Motor neuron (in vitro differentiated cells): ENCODE data around the gene OGA. TPM values are rescaled to one million over a fixed set of nuclear protein-coding genes. Genes with fewer than 3 reads are reported as not detected.

ENCODE experiments used
- ATAC-seq, 8 experiments: fragments of 200-7000 bp; cut with Tn5 transposase; replicated peaks in 6 of 8; 2 replicates each; pipeline ENCODE4 v1.8.0; 2021; ENCODE audit warnings: mild to moderate bottlenecking in 8 of 8, moderate library complexity in 8 of 8
- H3K27ac ChIP-seq, 2 donors: fragments of 250-450 bp; sonication (Bioruptor Pico); 2 replicates each; pipeline ENCODE4 v1.9.0; 2021; ENCODE audit warnings: antibody characterized with exemption in 2 of 2, mild to moderate bottlenecking in 2 of 2, moderate library complexity in 1 of 2
- H3K4me1 ChIP-seq, 2 donors: fragments of 250-450 bp; sonication (Bioruptor Pico); replicated peaks in 1 of 2; 2 replicates each; pipeline ENCODE4 v1.6.1; 2021; ENCODE audit warnings: antibody characterized with exemption in 2 of 2, mild to moderate bottlenecking in 2 of 2, moderate library complexity in 1 of 2
- H3K4me3 ChIP-seq, 5 donors: fragments of 250-450 bp; sonication (Bioruptor Pico); 2 replicates each; pipeline ENCODE4 v1.9.0; 2021; ENCODE audit warnings: antibody characterized with exemption in 5 of 5, mild to moderate bottlenecking in 5 of 5, moderate library complexity in 4 of 5
- WGBS, 10 experiments: fragments of 450-650 bp; shearing (Covaris generic); methylation state at CpG; one replicate each; pipeline ENCODE4 v1.0.0; 2022; 5-methylcytosine and 5-hydroxymethylcytosine counted together
- in situ Hi-C, 9 experiments: fragments of 400-800 bp; cut with MboI; loops; one replicate each; pipeline ENCODE4 v1.15.0; 2021; ENCODE audit warnings: low sequenced_read_pairs in 9 of 9, low pct_unique_long_range_greater_than_20kb in 2 of 9; ENCODE audit not compliant: unreplicated experiment in 9 of 9
- total RNA-seq, 8 experiments: library from RNA; unstranded; fragments of 300-600 nt; gene quantifications; 2 replicates each; pipeline versions ENCODE4 v1.2.3 to v1.2.4, GENCODE V29; 2022

OGA gene
- total RNA-seq: 100 to 1,000 TPM in 7 of 8 experiments, 10 to 100 TPM in 1; 70.5 to 193 (median 171) TPM

GRCh38 chr10:101818119-101818871 lies at the start of gene OGA:
OGA (minus strand) TSS chr10:101818444; CDS start chr10:101818022, 422 bp downstream.
- peak within 1 kb of the TSS; percentile 76 to 94 (median 82) for H3K4me3 ChIP-seq
- 0% methylated on average over 1 to 13 of the region's 47 CpGs; no CpG with 5 or more reads in 3 of the 10 experiments for WGBS, 10 experiments
- in situ Hi-C loops: no loop called here
- peak; percentile 81 to 94 (median 92) for ATAC-seq
- peak within 1 kb of the TSS; percentile 97 to 98 for H3K27ac ChIP-seq
- peaks cover 11 to 13% of the 10 kb centered on the region in 2 donors for H3K4me1 ChIP-seq

- 20 to 100% (median 100%) methylated on average over 1 of the region's 1 CpG; no CpG with 5 or more reads in 1 of the 10 experiments for WGBS, 10 experiments
- H3K4me1 ChIP-seq: no peaks in the 10 kb centered on the region
- H3K27ac ChIP-seq: no peak overlapping the region
- H3K4me3 ChIP-seq: no peak overlapping the region
- ATAC-seq: peak in 1 of 8 experiments; percentile 35
- in situ Hi-C loops: no loop called here
Observed at GRCh38 chr10:101867931-101868330, 49.7 kb upstream of the OGA start.

- Histone ChIP-seq H3K27ac (no peak overlapping the region), H3K4me1 (no peaks in the 10 kb centered on the region), H3K4me3 (no peak overlapping the region)
- ATAC-seq: no peak
- in situ Hi-C loops: no loop called here
- WGBS, 10 experiments: 80 to 100% (median 100%) methylated on average over 1 to 2 of the region's 2 CpGs; no CpG with 5 or more reads in 1 of the 10 experiments
Observed at GRCh38 chr10:101859530-101859929, 41.3 kb upstream of the OGA start.

DNA sequence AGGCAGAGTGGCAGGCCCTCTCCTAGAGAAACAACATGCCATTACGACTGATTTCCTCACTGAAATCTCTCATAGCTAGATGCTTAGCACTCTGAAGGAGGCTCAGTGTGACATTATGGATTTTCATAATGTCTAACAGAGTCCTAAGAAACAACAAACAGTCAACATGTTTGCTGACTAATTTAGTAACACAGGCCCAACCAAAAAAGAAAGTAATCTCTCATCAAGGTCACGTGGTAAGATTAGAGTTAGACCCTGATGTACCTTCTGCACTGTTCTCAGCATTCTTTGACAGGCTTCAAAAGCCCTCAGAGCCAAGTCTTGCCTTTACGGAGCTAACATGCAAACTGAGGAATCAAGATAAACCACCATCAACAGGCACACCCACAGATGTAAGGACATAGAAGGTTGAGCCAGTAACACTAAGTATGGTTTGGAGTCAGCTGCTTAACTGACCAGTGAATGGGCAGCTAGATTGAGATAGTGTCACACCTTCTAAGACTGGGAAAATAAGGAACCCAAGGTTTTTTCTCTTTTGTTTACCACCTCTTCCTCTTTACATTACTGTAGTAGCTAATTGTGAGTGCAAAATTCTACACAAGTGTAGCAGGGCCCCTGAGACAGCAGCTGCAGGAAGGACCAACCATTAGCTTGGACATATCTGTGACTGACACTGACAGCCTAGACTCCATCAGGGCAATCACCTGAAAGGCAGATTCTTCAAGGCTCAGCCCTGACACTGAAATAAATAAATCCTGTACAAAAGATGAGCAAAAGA lies 40.7 kb upstream of the OGA start:
- H3K4me3 ChIP-seq: no peak overlapping the region
- in situ Hi-C loops: no loop called here
- H3K4me1 ChIP-seq: no peaks in the 10 kb centered on the region
- ATAC-seq: peak in 2 of 8 experiments; percentile 34 to 40
- 61 to 100% (median 90%) methylated on average over 1 to 3 of the region's 3 CpGs; no CpG with 5 or more reads in 3 of the 10 experiments for WGBS, 10 experiments
- H3K27ac ChIP-seq: no peak overlapping the region

- in situ Hi-C loops: no loop called here
- Histone ChIP-seq H3K27ac (no peak overlapping the region), H3K4me1 (no peaks in the 10 kb centered on the region), H3K4me3 (no peak overlapping the region)
- peak in 1 of 8 experiments; percentile 25 for ATAC-seq
- WGBS, 10 experiments: 43 to 100% (median 100%) methylated on average over 1 of the region's 1 CpG; no CpG with 5 or more reads in 7 of the 10 experiments
Observed at GRCh38 chr10:101857802-101858476, 39.7 kb upstream of the OGA start.

- Histone ChIP-seq H3K4me3 (no peak overlapping the region), H3K4me1 (no peaks in the 10 kb centered on the region), H3K27ac (no peak overlapping the region)
- in situ Hi-C loops: no loop called here
- peak in 2 of 8 experiments; percentile 77 to 85 for ATAC-seq
Observed at GRCh38 chr10:101856626-101857025, 38.4 kb upstream of the OGA start.

DNA sequence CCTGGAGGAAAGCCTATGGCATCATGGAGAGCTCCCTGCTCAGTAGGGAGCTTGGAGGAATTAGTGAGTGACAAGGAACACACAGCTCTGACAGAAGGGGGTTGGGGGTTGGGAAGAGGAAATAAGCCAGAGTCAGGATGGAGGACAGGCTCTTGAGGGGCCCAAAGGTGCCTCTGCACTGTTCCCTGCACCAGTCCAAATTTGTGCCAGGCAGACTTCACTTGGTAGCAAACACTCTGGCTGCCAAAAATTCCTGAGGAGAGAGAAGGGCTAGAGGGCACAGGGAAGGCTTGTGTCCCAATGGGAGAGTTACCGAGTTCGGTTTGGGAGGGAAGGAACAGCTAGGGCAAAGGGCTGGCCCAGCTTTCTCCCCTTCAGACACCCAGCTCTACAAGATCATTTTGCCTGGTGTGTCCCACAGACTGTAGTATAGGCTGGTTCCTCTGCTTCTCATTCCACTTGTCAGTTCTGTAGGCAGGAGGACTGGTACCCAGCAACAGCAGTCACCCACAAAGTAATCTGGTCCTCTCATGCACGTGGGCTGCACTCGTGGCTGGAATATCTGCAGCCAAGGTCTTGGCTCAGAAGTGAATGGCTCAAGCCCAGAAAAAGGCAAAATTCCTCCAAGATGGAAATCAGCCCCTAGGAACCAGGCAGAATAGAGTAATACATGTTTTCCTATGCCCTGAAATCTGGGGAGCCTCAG lies 33.3 kb upstream of the OGA start:
- 50 to 100% (median 85%) methylated on average over 1 to 2 of the region's 4 CpGs; no CpG with 5 or more reads in 6 of the 10 experiments for WGBS, 10 experiments
- ATAC-seq: no peak
- no peak overlapping the region for H3K27ac ChIP-seq
- no peaks in the 10 kb centered on the region for H3K4me1 ChIP-seq
- no peak overlapping the region for H3K4me3 ChIP-seq
- in situ Hi-C loops: no loop called here

- 70 to 100% (median 100%) methylated on average over 1 to 2 of the region's 3 CpGs; no CpG with 5 or more reads in 3 of the 10 experiments for WGBS, 10 experiments
- no peak for ATAC-seq
- Histone ChIP-seq H3K27ac (no peak overlapping the region), H3K4me1 (no peaks in the 10 kb centered on the region), H3K4me3 (no peak overlapping the region)
- in situ Hi-C loops: no loop called here
Observed at GRCh38 chr10:101850749-101851148, 32.5 kb upstream of the OGA start.

DNA sequence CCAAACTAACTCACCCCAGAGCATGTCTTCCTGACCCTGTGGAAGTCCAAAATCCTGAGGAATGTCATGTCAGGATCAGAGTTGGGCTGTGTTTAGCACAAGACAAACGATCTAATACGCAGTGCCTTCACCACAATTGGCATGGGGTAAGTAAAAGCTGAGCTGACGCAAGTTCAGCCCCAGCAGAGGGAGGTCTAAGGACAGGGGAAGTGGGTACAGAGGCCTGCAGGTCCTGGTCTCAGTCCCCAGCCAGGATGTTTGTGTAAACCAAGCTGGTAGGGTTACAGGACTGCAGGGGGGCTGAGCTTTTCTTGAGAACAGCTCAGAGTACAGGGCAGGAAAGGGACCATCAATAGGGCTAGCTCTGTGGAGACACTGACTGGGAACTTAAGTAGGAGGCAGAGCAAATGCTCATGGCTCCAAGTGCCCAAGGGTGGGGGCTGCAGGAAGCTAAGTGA lies 30.7 kb upstream of the OGA start:
- in situ Hi-C loops: loop anchor here in 4 of 9 experiments (25.0 kb wide), 1 partner anchor 163 kb away; no protein-coding TSS in a partner anchor

GRCh38 chr10:101848408-101848807 lies 30.2 kb upstream of the OGA start:
- Histone ChIP-seq H3K27ac (no peak overlapping the region), H3K4me1 (peaks cover 2 to 3% of the 10 kb centered on the region in 2 donors), H3K4me3 (no peak overlapping the region)
- no peak for ATAC-seq
- WGBS, 10 experiments: 0 to 94% (median 84%) methylated on average over 1 to 4 of the region's 4 CpGs; no CpG with 5 or more reads in 5 of the 10 experiments
- in situ Hi-C loops: loop anchor here in 4 of 9 experiments (25.0 kb wide), 1 partner anchor 164 kb away; no protein-coding TSS in a partner anchor

More for the DNA sequence above, 30.7 kb upstream of the OGA start:
- Histone ChIP-seq H3K4me1 (peaks cover 2% of the 10 kb centered on the region in 2 donors), H3K4me3 (no peak overlapping the region), H3K27ac (no peak overlapping the region)
- 66 to 82% (median 78%) methylated on average over 2 to 3 of the region's 3 CpGs; no CpG with 5 or more reads in 6 of the 10 experiments for WGBS, 10 experiments
- ATAC-seq: no peak

GRCh38 chr10:101845893-101846292 lies 27.6 kb upstream of the OGA start:
- no peak overlapping the region for H3K27ac ChIP-seq
- WGBS, 10 experiments: 57 to 100% (median 67%) methylated on average over 1 to 3 of the region's 3 CpGs; no CpG with 5 or more reads in 3 of the 10 experiments
- H3K4me3 ChIP-seq: no peak overlapping the region
- peak in 1 of 8 experiments; percentile 70 for ATAC-seq
- peaks cover 10 to 12% of the 10 kb centered on the region in 2 donors for H3K4me1 ChIP-seq
- in situ Hi-C loops: loop anchor here in 4 of 9 experiments (25.0 kb wide), 1 partner anchor 166 kb away; no protein-coding TSS in a partner anchor
